Suprapubic skin (tissue), 3 donors: ENCODE measurements around the gene DCDC2.

Experiments
- CTCF ChIP-seq, 2 donors: fragments of 200-600 bp in 1 of 2; fragments of 450-650 bp in 1 of 2; sonication (generic) in 1 of 2; IDR thresholded peaks; one replicate each; pipeline ENCODE4 v1.5.1; 2016 to 2019; ENCODE audit warnings: antibody characterized with exemption in 2 of 2, mild to moderate bottlenecking in 1 of 2, moderate library complexity in 1 of 2
- POLR2A ChIP-seq, 2 donors: fragments of 450-650 bp; IDR thresholded peaks; one replicate each; pipeline ENCODE4 v1.6.1; 2017; ENCODE audit warnings: antibody characterized with exemption in 2 of 2, mild to moderate bottlenecking in 2 of 2, moderate library complexity in 2 of 2

DNA sequence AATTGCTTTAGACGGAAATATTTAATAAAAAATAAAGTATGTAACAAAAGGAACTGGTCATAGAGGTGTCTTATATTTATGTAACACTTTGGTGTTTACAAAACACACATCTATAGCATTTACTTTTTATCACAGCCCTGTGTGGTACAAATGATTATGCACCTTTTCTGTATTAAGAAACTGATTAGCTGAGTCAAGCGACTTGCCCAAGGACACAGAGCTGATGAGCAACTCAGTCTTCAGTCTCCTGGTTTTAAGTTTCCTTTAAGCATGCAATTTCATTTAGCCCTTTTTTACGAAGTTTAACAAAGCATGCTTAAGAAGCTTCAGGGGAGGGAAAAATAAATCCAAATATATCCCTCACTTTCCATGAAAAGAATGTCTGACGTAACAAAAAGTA, 2.5 kb downstream of the DCDC2 start:
- TF ChIP-seq CTCF (IDR thresholded peaks at IDR 0.05): no peak
- TF ChIP-seq POLR2A (IDR thresholded peaks at IDR 0.05): no peak
